Inflammatory macrophage (primary cell): ENCODE data around the gene SPATA2.

Experiments
- DNase-seq, 2 donors: peaks; one replicate each; pipeline ENCODE4 v3.0.0-alpha.2; 2020 to 2022

Gene SPATA2

GRCh38 chr20:49853640-49854039 lies 61.7 kb downstream of the SPATA2 start:
- no peak for DNase-seq
